Measurements from ENCODE around the gene TBCCD1.

Gene TBCCD1, protein sequence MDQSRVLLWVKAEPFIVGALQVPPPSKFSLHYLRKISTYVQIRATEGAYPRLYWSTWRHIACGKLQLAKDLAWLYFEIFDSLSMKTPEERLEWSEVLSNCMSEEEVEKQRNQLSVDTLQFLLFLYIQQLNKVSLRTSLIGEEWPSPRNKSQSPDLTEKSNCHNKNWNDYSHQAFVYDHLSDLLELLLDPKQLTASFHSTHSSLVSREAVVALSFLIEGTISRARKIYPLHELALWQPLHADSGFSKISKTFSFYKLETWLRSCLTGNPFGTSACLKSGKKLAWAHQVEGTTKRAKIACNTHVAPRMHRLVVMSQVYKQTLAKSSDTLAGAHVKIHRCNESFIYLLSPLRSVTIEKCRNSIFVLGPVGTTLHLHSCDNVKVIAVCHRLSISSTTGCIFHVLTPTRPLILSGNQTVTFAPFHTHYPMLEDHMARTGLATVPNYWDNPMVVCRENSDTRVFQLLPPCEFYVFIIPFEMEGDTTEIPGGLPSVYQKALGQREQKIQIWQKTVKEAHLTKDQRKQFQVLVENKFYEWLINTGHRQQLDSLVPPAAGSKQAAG

DNA sequence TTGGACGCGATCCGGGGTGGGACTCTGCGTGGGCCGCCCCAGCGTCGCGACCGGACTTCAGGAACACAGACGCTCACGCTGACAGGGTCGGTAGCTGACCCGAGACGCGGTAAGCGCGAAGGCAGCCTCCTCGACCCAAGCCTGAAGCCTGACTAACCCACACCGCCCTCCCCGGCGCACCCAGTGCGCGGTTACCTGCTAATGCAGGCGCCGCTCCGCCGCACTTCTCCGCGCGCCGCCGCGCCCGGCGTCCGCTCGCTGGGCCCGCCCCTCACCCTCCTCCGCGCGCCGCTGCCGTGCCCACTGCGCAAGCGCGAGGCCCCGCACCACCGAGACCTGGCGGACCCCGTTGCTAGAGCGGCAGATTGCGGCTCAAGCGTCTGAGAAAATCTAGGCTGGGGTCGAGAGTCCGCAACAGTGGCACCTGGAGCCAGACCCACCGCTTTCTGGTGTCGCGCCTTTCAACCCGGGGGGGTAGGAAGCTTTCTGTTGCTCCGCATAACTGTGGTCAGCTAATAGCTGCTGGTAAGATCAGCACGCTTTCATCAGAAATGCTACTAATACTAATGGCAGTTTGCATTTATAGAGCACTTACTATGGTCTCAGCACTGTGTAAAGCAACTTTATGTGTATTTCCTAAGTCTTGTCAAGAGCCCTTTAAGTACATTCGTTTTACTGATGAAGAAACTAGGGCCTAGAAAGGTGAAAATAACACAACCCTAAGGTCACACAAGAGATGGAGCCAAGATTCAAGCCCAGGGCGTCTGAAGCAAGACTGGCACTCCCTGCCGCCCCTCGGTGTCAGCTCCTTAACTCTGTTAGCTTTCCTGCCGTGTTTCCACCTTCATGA is at the start of gene TBCCD1:
TBCCD1 (minus strand) TSS at position 268 of the 850 bp plus-strand sequence. CDS start 3,010 bp downstream, outside the sequence.
- H3K4me3 ChIP-seq (ENCODE audit: low read depth, low read length) = peak within 1 kb of the TSS; percentile 96

- H3K4me3 ChIP-seq (ENCODE audit: low read depth, low read length) = no peak overlapping the region
Observed at GRCh38 chr3:186616299-186616617, 49.1 kb upstream of the TBCCD1 start.

DNA sequence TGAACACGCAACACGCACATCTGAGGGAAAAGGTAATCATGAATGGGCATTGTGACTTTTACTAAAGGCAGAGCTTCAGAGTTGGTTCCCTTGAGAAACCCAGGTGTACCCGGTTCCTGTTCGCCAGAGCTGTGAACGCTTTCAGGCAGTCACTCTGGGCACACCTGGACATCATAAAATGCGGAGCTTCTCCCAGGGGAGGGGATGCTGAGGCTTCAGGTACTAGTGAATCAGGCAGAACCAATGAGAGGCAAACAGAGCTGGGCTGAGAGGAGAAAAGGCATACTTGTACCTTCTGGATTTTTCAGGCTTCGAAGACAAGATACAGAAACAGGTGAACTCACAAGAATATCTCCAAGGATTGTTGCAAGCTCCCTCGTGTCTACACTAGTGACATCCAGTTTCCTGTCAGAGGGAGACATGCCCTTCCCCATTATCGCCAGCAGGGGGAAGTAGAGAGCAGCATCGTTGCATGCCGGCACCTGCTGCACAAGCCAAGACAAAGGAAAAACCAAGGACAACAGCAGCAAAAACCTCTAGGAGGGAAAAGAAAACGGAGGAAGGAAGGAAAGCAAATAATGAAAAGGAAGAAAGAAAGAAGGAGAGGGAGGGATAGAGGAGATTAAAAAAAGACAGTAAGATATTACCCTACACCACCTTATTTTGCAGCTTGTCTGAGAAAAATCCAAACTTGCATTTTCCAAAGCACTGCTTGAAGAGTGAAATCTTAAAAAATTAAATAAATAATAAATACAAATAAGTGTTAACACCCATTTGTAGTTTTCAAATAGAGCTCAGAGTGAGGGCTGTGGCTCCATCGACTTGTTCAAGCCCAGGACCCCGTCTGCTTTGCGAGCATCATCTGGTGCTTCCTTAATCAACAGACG is 47.7 kb upstream of the TBCCD1 start:
- no peak overlapping the region for H3K4me3 ChIP-seq (ENCODE audit: low read depth, low read length)

- H3K4me3 ChIP-seq (ENCODE audit: low read depth, low read length) = no peak overlapping the region
Observed at GRCh38 chr3:186614266-186614596, 47.1 kb upstream of the TBCCD1 start.

DNA sequence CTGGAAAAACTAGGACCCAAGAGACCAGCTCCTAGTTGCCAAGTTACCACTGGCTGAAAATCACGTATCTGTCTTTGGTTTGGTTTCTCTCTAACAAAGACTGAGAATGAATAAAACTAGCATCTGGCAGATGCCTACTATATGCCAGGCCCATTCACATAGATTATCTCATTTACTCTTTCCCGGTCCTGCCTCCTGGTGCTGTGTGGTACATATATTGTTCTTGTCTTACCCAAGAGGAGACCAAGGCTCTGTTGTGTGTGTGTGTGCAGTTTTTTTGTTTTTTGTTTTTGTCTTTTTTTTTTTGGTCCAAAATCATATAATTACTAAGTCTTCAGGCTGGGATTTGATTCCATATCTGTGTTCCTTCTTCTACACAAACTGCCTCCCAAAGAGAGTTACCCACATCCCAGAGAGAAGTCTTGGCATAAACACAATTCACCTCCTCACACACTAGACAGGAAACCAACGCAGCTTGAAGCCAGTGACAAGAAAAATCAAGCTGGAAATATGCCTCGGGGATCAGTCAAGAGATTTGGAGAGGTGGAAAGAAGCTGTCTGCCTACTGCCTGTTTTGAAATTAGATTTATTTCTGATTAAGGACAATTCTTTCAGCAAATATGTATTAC is 46.6 kb upstream of the TBCCD1 start:
- H3K4me3 ChIP-seq (ENCODE audit: low read depth, low read length) = no peak overlapping the region

DNA sequence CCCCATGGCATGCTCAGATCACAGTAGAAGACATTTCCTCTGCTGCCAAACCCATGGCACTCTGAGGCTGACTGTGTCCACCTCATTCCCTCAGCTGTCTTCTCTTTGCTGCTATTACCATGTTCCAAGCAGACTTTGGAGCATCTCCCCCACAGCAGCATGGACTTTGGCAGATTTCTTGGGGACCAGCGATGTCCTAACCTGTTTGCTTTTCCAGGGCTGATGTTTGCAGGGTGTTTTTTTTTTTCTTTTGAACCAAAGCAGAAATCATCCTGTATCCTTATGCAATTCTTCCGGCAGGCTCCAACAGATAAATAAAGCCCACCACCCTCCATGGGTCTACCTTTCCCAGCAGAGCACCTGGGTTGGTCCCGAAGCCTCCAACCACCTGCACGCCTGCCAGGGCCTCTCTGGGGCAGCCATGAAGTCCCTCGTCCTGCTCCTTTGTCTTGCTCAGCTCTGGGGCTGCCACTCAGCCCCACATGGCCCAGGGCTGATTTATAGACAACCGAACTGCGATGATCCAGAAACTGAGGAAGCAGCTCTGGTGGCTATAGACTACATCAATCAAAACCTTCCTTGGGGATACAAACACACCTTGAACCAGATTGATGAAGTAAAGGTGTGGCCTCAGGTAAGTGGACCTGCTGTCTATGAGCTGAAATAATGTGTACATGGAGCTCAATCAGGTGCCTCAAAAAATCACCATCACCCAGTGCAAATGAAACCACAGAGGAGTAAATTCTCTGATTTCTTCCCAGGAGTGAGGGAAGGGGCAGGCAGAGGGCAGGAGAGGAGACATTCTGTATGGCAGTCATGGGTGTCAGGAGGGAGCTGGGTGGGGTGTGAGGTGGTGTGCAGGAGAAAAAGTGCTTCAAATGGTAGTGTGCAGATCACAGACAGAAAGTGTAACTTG is 45.8 kb upstream of the TBCCD1 start, which contains the start of gene AHSG:
AHSG (plus strand) TSS at position 340 of the 916 bp plus-strand sequence; CDS start at position 422, 82 bp downstream.
- H3K4me3 ChIP-seq (ENCODE audit: low read depth, low read length) = no peak within 1 kb of the TSS

DNA sequence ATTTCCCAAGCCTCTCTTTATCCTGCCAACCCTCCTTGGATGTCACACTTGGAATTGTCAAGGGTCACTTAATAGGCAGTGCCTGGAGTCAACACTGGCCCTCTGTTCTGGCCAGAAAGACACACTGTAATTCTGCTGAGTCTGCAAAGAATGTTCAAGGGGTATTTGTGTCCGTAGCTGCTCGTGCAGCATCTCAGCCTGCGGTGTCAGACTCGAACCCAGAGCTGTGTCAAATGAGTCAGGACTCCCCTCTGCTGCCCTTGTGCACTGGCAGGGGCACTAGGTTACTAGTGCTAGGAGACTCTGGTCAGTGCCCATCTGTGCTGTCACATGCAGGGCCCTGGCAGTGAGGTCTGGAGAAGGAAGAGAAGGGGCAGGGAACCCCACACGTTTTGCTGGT is 44.9 kb upstream of the TBCCD1 start:
- no peak overlapping the region for H3K4me3 ChIP-seq (ENCODE audit: low read depth, low read length)

DNA sequence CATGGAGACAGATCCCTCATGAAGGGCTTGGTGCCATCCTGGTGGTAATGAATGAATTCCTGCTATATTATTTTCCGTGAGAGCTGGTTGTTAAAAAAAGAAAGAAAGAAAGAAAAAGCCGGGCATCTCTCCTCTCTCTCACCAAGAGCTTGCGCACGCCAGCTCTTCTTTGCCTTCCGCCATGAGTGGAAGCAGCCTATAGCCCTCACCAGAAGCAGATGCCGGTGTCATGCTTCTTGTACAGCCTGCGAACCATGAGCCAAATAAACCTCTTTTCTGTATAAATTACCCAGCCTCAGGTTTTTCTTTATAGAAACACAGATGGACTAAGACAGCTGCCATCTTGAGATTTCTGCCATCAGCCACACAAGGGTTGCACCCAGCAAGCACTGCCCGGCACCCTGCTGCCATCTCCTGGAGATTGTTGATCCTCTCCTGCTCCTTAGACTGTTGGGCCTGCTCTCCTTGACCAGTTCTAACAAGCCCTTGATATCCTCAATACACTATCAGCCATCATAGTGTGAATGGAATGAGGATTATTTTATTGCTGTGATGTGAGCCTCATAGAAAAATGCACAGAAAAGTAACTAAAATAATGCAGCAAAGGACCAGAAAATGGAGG is 42.2 kb upstream of the TBCCD1 start:
- H3K4me3 ChIP-seq (ENCODE audit: low read depth, low read length) = no peak overlapping the region

GRCh38 chr3:186608624-186609215 is 41.6 kb upstream of the TBCCD1 start:
- H3K4me3 ChIP-seq (ENCODE audit: low read depth, low read length) = no peak overlapping the region

- H3K4me3 ChIP-seq (ENCODE audit: low read depth, low read length) = no peak overlapping the region
Observed at GRCh38 chr3:186605561-186606545, 38.7 kb upstream of the TBCCD1 start.

DNA sequence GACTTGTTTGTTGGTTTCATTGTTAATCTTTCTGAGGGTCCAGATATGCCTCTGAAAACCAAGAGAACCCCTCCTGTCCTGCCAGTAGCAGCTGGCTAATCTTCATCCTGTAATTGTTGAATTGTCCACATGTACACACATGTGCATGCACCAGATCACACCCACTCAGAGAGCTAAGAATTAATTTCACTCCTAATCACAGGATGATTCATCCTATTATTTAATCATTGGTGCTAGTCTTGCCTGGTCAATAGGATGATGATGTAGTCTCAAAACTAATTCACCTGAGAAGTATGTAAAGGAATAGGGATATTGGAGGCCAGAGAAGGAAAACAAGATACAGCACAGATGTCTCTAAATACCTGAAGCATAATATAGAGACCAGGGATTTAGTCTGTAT is 37.9 kb upstream of the TBCCD1 start:
- H3K4me3 ChIP-seq (ENCODE audit: low read depth, low read length) = no peak overlapping the region

- H3K4me3 ChIP-seq (ENCODE audit: low read depth, low read length) = no peak overlapping the region
Observed at GRCh38 chr3:186603159-186603558, 36.0 kb upstream of the TBCCD1 start.

DNA sequence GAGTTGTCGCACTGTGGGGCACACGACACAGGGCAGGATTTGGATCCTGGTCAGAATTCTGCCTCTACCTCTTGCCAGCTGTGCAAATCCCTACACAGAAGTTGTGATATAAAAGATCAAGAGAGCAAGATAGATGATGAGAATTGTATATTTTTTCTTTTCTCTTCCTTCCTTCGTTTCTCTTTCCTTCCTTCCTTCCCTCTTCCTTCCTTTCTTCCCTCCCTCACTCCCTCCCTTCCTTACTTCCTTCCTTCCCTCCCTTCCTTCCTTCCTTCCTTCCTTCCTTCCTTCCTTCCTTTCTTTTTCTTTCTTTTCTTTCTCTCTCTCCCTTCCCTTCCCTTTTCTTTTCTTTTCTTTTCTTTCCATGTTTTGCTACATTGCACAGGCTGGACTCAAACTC is 33.8 kb upstream of the TBCCD1 start:
- no peak overlapping the region for H3K4me3 ChIP-seq (ENCODE audit: low read depth, low read length)

GRCh38 chr3:186599785-186600166 is 32.6 kb upstream of the TBCCD1 start:
- H3K4me3 ChIP-seq (ENCODE audit: low read depth, low read length) = no peak overlapping the region

GRCh38 chr3:186599142-186599784 is 32.1 kb upstream of the TBCCD1 start:
- H3K4me3 ChIP-seq (ENCODE audit: low read depth, low read length) = no peak overlapping the region

DNA sequence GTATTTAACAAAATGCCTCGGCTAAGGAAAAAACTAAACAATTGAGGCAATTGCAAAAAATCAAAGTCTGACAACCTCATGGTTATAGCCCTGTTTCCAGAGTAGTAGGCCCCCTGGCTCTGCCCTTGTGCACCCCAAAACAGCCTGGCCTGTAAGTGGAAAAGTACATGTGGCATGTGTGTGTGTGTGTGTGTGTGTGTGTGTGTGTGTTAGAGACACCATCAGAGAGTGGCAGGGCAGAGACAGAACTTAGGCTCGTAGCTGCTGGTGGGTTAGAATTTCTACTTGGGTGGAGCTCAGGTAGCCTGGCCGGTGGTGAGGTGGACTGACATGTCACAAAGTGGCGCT is 31.6 kb upstream of the TBCCD1 start:
- no peak overlapping the region for H3K4me3 ChIP-seq (ENCODE audit: low read depth, low read length)
